Breast epithelium (tissue), 3 donors: Measurements from ENCODE around the gene MEIS3.

Experiments
- POLR2AphosphoS5 ChIP-seq, 3 donors: sonication (generic); formaldehyde crosslinking; IDR thresholded peaks; one replicate each; pipeline ENCODE4 v1.6.1; 2017; ENCODE audit warnings: antibody characterized with exemption in 3 of 3
- TF ChIP-seq, protein P1 (sequence below), 3 donors: fragments of 450-650 bp; IDR thresholded peaks; one replicate each; pipeline ENCODE4 v1.5.1; 2016 to 2017; ENCODE audit warnings: antibody characterized with exemption in 3 of 3, mild to moderate bottlenecking in 3 of 3, moderate library complexity in 3 of 3

- TF ChIP-seq POLR2AphosphoS5 (IDR thresholded peaks at IDR 0.05) = no peak
- TF ChIP-seq, protein P1, sequence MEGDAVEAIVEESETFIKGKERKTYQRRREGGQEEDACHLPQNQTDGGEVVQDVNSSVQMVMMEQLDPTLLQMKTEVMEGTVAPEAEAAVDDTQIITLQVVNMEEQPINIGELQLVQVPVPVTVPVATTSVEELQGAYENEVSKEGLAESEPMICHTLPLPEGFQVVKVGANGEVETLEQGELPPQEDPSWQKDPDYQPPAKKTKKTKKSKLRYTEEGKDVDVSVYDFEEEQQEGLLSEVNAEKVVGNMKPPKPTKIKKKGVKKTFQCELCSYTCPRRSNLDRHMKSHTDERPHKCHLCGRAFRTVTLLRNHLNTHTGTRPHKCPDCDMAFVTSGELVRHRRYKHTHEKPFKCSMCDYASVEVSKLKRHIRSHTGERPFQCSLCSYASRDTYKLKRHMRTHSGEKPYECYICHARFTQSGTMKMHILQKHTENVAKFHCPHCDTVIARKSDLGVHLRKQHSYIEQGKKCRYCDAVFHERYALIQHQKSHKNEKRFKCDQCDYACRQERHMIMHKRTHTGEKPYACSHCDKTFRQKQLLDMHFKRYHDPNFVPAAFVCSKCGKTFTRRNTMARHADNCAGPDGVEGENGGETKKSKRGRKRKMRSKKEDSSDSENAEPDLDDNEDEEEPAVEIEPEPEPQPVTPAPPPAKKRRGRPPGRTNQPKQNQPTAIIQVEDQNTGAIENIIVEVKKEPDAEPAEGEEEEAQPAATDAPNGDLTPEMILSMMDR (IDR thresholded peaks at IDR 0.05) = no peak
Observed at GRCh38 chr19:47448360-47448727, 29.0 kb upstream of the MEIS3 start.
